GM12875 (cell line): ENCODE measurements around the gene RABL2A.
"Not testable (repeated sequence)": the region's sequence is repeated elsewhere in the genome, so short reads cannot be mapped to it uniquely, and the experiment has no call there.

Experiments used
- H3K4me3 ChIP-seq: one replicate; pipeline ENCODE4 v1.5.1; 2011; ENCODE audit warnings: low read depth, low read length, control low read depth
- CTCF ChIP-seq: IDR thresholded peaks from 2 replicates; pipeline ENCODE4 v1.5.1; 2011; ENCODE audit warnings: low read depth, mild to moderate bottlenecking, control low read depth, inconsistent platforms, low read length, moderate library complexity, borderline replicate concordance; ENCODE audit not compliant: insufficient read depth

Gene RABL2A

GRCh38 chr2:113679457-113679856 is 52.4 kb downstream of the RABL2A start:
- TF ChIP-seq CTCF, result no peak
- no peak overlapping the region for H3K4me3 ChIP-seq

GRCh38 chr2:113685471-113685870 is 58.4 kb downstream of the RABL2A start:
- no peak for TF ChIP-seq CTCF

GRCh38 chr2:113686537-113686936 is 59.5 kb downstream of the RABL2A start:
- no peak overlapping the region for H3K4me3 ChIP-seq
- TF ChIP-seq CTCF, result no peak

More at GRCh38 chr2:113685471-113685870, 58.4 kb downstream of the RABL2A start:
- H3K4me3 ChIP-seq, result no peak overlapping the region

- H3K4me3 ChIP-seq, result not testable (repeated sequence)
These were observed 63.8 kb downstream of the RABL2A start for GRCh38 chr2:113690871-113691270.
